T1000 (cell line): Measurements from ENCODE around the gene COL23A1.

Experiments used
- DNase-seq: peaks from one replicate; lab custom pipeline; 2025; ENCODE audit warnings: mixed read lengths; lab: John Stamatoyannopoulos, UW

COL23A1 gene

GRCh38 chr5:178434851-178435250, 155.3 kb downstream of the COL23A1 start:
- DNase-seq, result no peak

- no peak for DNase-seq
Measured at GRCh38 chr5:178434016-178434761, 156.0 kb downstream of the COL23A1 start.

- no peak for DNase-seq
Measured at GRCh38 chr5:178433273-178433775, 156.9 kb downstream of the COL23A1 start.

GRCh38 chr5:178432421-178433272, 157.5 kb downstream of the COL23A1 start:
- no peak for DNase-seq

- no peak for DNase-seq
Measured at GRCh38 chr5:178431782-178432165, 158.4 kb downstream of the COL23A1 start.

- DNase-seq, result no peak
Measured at GRCh38 chr5:178431063-178431781, 159.0 kb downstream of the COL23A1 start.

GRCh38 chr5:178430186-178431062, 159.8 kb downstream of the COL23A1 start:
- no peak for DNase-seq

GRCh38 chr5:178429491-178430185, 160.6 kb downstream of the COL23A1 start:
- no peak for DNase-seq

GRCh38 chr5:178429156-178429468, 161.1 kb downstream of the COL23A1 start:
- no peak for DNase-seq

- DNase-seq, result no peak
Measured at GRCh38 chr5:178428341-178429155, 161.6 kb downstream of the COL23A1 start.

- no peak for DNase-seq
Measured at GRCh38 chr5:178427576-178428197, 162.5 kb downstream of the COL23A1 start.

- DNase-seq, result no peak
Measured at GRCh38 chr5:178426326-178427130, 163.7 kb downstream of the COL23A1 start.

- no peak for DNase-seq
Measured at GRCh38 chr5:178425621-178426068, 164.5 kb downstream of the COL23A1 start.

GRCh38 chr5:178424810-178425177, 165.4 kb downstream of the COL23A1 start:
- DNase-seq, result no peak

- no peak for DNase-seq
Measured at GRCh38 chr5:178423901-178424809, 166.0 kb downstream of the COL23A1 start.

GRCh38 chr5:178423431-178423830, 166.8 kb downstream of the COL23A1 start:
- no peak for DNase-seq

- no peak for DNase-seq
Measured at GRCh38 chr5:178422400-178422775, 167.8 kb downstream of the COL23A1 start.
